GM18508 (cell line): Measurements from ENCODE around the gene XYLT1.
"Not testable (repeated sequence)": the region's sequence is repeated elsewhere in the genome, so short reads cannot be mapped to it uniquely, and the experiment has no call there.

Experiments
- ATAC-seq: cut with Tn5 transposase; IDR thresholded peaks from one replicate; pipeline ENCODE4 v1.9.1; 2021; ENCODE audit warnings: moderate number of reproducible peaks; ENCODE audit not compliant: insufficient read depth, unreplicated experiment

XYLT1 gene

GRCh38 chr16:17433577-17434451, 36.9 kb downstream of the XYLT1 start:
- no peak for ATAC-seq

- ATAC-seq: no peak
Observed at GRCh38 chr16:17432901-17433576, 37.7 kb downstream of the XYLT1 start.

GRCh38 chr16:17431968-17432625, 38.7 kb downstream of the XYLT1 start:
- ATAC-seq: no peak

- no peak for ATAC-seq
Observed at GRCh38 chr16:17431012-17431411, 39.7 kb downstream of the XYLT1 start.

GRCh38 chr16:17426451-17426850, 44.3 kb downstream of the XYLT1 start:
- no peak for ATAC-seq

- ATAC-seq: no peak
Observed at GRCh38 chr16:17424771-17425170, 46.0 kb downstream of the XYLT1 start.

GRCh38 chr16:17423221-17423620, 47.5 kb downstream of the XYLT1 start:
- ATAC-seq: no peak

GRCh38 chr16:17420816-17421215, 49.9 kb downstream of the XYLT1 start:
- no peak for ATAC-seq

GRCh38 chr16:17419266-17419665, 51.5 kb downstream of the XYLT1 start:
- ATAC-seq: no peak

- no peak for ATAC-seq
Observed at GRCh38 chr16:17417740-17418139, 53.0 kb downstream of the XYLT1 start.

- peak; percentile 88 for ATAC-seq
Observed at GRCh38 chr16:17416461-17417311, 54.1 kb downstream of the XYLT1 start.

- ATAC-seq: no peak
Observed at GRCh38 chr16:17414916-17415315, 55.8 kb downstream of the XYLT1 start.

GRCh38 chr16:17414421-17414820, 56.3 kb downstream of the XYLT1 start:
- ATAC-seq: no peak

GRCh38 chr16:17413508-17413907, 57.3 kb downstream of the XYLT1 start:
- no peak for ATAC-seq

GRCh38 chr16:17412791-17413190, 58.0 kb downstream of the XYLT1 start:
- no peak for ATAC-seq

- no peak for ATAC-seq
Observed at GRCh38 chr16:17412221-17412620, 58.5 kb downstream of the XYLT1 start.

GRCh38 chr16:17411263-17411662, 59.5 kb downstream of the XYLT1 start:
- ATAC-seq: no peak

GRCh38 chr16:17410316-17410715, 60.4 kb downstream of the XYLT1 start:
- ATAC-seq: not testable (repeated sequence)

- no peak for ATAC-seq
Observed at GRCh38 chr16:17409894-17410293, 60.9 kb downstream of the XYLT1 start.

GRCh38 chr16:17408955-17409441, 61.8 kb downstream of the XYLT1 start:
- ATAC-seq: no peak
